Stimulated activated CD8-positive, alpha-beta memory T cell treated with anti-CD3 and anti-CD28 coated beads, Interleukin-2, amount 100 ng/mL, for 1 hour (primary cell): Measurements from ENCODE around the gene CCDC50.

Experiments used
- DNase-seq, 2 donors: peaks; one replicate each; pipeline ENCODE4 v3.0.0-alpha.2; 2020; ENCODE audit warnings: low read depth in 2 of 2

Gene CCDC50

GRCh38 chr3:191328962-191329653 is at the start of gene CCDC50:
TSS of gene CCDC50 (plus strand) at chr3:191329394. CDS start at chr3:191329675, 281 bp downstream.
- peak in 1 of 2 donors; percentile 20 for DNase-seq

GRCh38 chr3:191280111-191280510 is 49.1 kb upstream of the CCDC50 start:
- DNase-seq = no peak

- DNase-seq = no peak
Observed at GRCh38 chr3:191280882-191281281, 48.3 kb upstream of the CCDC50 start.

- DNase-seq = no peak
Observed at GRCh38 chr3:191282251-191283185, 46.7 kb upstream of the CCDC50 start.

GRCh38 chr3:191283400-191283799 is 45.8 kb upstream of the CCDC50 start:
- DNase-seq = no peak

GRCh38 chr3:191290311-191291025 is 38.7 kb upstream of the CCDC50 start:
- DNase-seq = no peak

GRCh38 chr3:191292243-191293015 is 36.8 kb upstream of the CCDC50 start:
- no peak for DNase-seq

GRCh38 chr3:191294291-191294690 is 34.9 kb upstream of the CCDC50 start:
- DNase-seq = no peak

- DNase-seq = no peak
Observed at GRCh38 chr3:191296041-191296541, 33.1 kb upstream of the CCDC50 start.

GRCh38 chr3:191298846-191299245 is 30.3 kb upstream of the CCDC50 start:
- DNase-seq = no peak

GRCh38 chr3:191300422-191300821 is 28.8 kb upstream of the CCDC50 start:
- no peak for DNase-seq

GRCh38 chr3:191301017-191301416 is 28.2 kb upstream of the CCDC50 start:
- no peak for DNase-seq

- DNase-seq = no peak
Observed at GRCh38 chr3:191301782-191302411, 27.3 kb upstream of the CCDC50 start.

- no peak for DNase-seq
Observed at GRCh38 chr3:191302451-191302850, 26.7 kb upstream of the CCDC50 start.

GRCh38 chr3:191303596-191303995 is 25.6 kb upstream of the CCDC50 start:
- DNase-seq = no peak

- no peak for DNase-seq
Observed at GRCh38 chr3:191306428-191306827, 22.8 kb upstream of the CCDC50 start.

- no peak for DNase-seq
Observed at GRCh38 chr3:191307341-191307740, 21.9 kb upstream of the CCDC50 start.

GRCh38 chr3:191313296-191313695 is 15.9 kb upstream of the CCDC50 start:
- no peak for DNase-seq

GRCh38 chr3:191314109-191314728 is 15.0 kb upstream of the CCDC50 start:
- no peak for DNase-seq

GRCh38 chr3:191316876-191317603 is 12.2 kb upstream of the CCDC50 start:
- DNase-seq = no peak
